Forelimb muscle (tissue), 1 donor: ENCODE results near the gene DNAH3. TPM values are rescaled to one million over a fixed set of nuclear protein-coding genes. Genes with fewer than 3 reads are reported as not detected.
"Not testable (repeated sequence)": the region's sequence is repeated elsewhere in the genome, so short reads cannot be mapped to it uniquely, and the experiment has no call there.

Experiments
- DNase-seq: peaks from one replicate; pipeline ENCODE4 v3.0.0-alpha.2; 2013; ENCODE audit warnings: low read depth
- polyA plus RNA-seq: library from polyadenylated mRNA; unstranded; fragments of 120-200 nt; gene quantifications from one replicate; pipeline ENCODE4 v1.2.1, GENCODE V29; 2013; ENCODE audit not compliant: insufficient read length

The DNAH3 gene
- polyA plus RNA-seq, 1 donor, result 0.42 TPM

DNA sequence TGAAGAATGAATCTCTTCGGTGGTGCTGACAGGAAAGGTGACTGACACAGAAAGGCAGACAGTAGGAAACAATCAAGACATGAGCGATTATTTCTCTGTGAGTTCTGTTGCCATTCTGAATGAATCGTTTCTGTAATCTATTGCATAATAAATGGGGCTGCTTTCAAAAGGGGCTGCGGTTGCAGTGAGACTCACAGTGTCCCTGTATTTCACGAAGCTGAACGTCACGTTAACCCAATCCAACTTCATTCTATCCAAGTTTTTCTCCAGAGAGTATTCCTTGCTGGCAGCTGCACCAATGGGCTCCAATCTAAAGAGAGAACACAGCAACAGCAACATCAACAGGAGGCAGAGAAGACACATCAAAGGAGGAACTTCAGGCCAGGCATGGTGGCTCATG, 75.4 kb downstream of the DNAH3 start:
- DNase-seq, result no peak

DNA sequence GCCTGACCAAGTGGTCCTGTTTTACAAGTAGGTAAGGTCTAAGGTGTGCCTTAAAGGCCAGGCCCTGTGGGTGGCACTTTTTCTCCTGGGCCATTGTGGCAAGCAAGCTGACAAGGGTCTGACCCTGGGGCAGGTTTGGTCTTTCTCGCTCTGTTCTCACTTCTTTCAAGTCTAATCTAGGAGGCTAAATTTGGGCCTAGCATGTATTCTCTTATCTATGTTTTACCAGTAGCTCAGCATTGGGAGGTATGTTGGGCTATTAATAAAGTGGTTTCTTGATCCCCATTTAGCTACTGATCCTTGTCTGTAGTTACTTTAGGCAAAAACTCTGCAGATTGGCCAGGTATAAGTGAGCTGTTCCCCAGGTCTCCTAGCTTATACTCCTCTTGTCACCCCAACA, 77.7 kb downstream of the DNAH3 start:
- DNase-seq, result no peak

DNA sequence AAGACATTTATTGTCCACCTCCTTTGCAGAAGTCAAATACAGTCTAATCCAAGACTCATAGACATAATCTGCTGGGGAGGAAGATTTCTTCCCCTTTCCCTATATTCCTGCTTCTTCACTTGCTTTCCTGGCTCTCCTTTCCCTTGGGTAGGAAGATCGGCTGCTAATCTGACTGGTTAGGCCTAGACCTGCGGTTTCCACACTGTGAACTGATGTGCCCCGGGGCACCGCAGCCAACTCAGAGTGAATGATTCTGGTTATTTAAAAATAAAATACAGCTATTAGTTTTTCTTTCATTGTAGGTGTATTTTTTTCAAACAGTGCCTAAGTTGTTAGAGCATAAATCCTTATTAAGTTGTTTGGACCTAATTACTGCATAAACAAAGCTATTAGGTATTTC, 78.9 kb downstream of the DNAH3 start:
- no peak for DNase-seq

DNA sequence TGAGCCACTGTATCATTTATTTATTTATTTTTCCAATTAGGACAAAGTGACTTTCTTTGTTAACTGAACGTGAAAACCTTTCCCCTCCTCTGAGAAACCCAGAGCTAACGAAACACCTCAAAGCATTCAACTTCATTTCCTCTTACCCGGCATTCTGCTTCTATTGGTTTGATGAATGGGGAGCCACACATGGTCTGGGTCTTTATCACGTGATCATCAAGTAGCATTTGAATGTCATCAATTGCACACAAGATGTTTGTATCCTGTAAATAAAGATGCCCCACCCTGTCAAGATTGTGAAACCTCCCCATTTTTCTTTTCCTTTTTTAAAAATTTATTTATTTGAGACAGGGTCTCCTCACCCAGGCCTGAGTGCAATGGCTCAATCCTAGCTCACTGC, 80.1 kb downstream of the DNAH3 start:
- DNase-seq, result no peak

DNA sequence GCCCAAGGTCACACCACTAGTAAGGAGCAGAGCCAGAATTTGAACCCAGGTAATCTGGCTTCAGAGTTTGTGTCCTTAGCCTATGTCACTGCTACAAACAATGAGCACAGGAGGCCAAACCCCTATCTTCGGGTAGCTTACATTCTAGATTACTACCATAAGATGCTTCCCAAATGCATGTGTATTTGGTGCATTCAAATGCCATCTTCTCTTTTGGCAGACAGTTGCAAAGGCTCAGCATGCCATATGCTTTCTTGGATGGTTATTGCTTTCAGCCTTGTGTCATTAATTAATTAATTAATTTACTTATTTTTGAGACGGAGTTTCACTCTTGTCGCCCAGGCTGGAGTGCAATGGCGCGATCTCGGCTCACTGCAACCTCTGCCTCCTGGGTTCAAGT, 80.7 kb downstream of the DNAH3 start:
- no peak for DNase-seq

DNA sequence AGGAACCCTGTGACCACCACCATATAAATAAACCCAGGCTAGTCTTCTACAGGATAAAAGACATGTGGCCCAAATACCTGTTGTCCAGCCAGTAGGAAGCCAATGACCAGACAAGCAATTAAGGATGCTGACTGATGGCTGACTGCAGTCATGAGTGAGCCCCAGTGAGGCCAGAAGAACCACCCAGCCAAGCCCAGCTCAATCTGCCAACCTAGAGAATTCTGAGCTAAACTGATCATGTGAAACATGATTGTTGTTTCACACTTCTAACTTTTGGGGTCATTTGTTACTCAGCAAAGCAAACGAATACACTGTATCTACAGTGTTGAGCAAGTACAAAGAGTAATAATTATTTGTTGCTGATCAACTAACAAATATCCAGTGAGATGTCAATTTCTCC, 86.4 kb downstream of the DNAH3 start:
- DNase-seq, result no peak

DNA sequence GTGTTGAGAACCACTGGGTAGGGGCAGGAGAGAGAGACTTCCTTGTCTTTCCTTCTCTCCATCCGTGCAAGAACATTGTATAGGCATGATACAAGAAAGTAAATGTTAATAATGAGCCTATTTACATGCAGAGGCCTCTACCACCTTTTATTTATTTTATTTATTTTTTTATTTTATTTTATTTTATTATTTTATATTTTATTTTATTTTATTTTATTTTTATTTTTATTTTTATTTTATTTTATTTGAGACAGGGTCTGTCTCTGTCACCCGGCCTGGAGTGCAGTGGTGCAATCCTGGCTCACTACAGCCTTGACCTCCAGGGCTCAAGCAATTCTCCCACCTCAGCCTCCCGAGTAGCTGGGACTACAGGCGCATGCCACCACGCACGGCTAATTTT, 87.3 kb downstream of the DNAH3 start:
- DNase-seq, result not testable (repeated sequence)

DNA sequence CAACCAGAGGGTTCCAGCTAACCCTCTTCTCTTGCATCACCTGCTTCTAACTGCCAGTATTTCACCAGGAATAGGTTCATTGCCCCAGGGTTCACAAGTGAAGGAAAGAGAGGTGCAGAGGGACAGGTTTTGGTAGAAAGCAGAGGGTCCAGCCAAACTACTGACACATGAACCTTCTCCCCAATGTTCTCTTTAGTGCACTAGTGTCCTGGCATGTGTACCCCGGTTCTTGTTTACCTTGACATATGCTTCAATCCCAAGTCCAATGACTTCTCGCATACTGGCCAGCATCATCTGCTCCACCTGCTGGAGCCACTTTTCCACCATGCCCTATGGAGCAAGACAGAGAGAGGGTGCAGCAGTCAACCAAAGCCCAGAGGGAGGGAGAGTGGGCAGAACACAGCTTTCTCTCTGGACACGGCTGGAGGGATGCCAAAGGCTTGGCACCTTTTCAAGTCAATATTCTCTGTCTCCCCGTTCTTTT, 90.6 kb downstream of the DNAH3 start:
- no peak for DNase-seq

DNA sequence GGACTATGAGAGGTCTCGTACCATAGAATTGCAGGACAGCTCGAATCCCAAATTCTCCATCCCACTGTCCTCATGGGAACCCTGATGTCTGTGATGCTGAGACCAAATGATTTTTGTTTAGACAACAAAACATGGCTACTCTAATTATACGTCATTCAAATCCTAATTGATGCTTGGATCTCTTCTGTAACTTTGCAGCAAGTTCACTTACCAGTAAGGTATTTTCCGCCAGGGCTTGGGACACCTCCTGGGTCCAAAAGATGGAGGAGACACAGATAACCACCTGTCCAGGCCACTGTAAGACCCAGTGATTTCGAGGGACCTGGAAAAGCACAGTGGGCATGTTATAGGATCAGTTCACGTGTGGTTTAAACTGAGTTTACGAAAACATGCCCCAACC, 92.8 kb downstream of the DNAH3 start:
- no peak for DNase-seq

DNA sequence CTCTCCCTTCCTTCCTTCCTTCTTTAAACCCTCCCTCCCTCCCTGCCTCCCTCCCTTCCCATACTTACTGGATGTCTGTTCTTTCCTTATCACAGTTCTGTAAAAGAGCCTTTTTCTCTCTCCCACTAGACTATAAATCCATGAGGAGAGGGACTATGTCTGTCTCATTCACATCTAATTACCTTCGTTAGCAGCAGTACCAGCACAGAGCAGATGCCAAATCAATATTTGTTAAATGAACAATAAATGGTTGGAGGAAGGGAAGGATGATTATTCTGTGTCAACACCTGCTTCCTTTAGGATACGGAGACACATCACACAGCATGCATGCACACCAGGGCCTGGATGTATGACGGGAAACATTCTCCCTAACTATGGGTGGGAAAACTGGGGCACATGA, 94.2 kb downstream of the DNAH3 start:
- no peak for DNase-seq

DNA sequence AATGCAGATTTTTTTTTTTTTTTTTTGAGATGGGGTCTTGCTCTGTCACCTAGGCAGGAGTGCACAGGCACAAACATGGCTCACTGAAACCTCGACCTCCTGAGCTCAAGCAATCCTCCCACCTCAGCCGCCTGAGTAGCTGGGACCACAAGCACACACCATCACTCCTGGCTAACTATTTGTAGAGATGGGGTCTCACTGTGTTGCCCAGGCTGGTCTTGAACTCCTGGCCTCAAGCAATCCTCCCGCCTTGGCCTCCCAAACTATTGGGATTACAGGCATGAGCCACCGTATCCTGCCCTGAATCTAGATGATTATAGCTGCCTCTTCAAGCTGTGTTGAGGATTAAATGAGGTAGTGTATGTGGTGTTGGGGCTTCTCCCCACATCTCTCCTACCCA, 94.9 kb downstream of the DNAH3 start:
- not testable (repeated sequence) for DNase-seq

DNA sequence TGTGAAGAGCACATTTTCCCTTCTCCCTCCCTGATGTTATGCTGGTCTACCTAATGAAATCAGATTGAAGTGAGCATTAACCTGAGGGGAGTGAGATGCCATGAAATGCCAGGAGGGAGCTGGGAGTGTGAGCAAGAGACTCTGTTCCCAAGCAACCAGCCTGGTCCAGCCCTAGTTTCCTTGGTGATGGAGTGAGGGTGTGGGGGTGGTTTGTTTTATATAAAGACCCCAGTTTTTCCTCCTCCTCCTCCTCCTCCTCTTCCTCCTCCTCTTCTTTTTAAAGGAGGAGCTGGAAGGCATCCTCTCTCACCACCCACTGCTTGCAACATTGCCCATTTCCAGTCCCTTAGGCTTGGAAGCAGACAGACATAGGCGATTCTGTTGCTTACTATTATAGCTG, 97.1 kb downstream of the DNAH3 start:
- no peak for DNase-seq

DNA sequence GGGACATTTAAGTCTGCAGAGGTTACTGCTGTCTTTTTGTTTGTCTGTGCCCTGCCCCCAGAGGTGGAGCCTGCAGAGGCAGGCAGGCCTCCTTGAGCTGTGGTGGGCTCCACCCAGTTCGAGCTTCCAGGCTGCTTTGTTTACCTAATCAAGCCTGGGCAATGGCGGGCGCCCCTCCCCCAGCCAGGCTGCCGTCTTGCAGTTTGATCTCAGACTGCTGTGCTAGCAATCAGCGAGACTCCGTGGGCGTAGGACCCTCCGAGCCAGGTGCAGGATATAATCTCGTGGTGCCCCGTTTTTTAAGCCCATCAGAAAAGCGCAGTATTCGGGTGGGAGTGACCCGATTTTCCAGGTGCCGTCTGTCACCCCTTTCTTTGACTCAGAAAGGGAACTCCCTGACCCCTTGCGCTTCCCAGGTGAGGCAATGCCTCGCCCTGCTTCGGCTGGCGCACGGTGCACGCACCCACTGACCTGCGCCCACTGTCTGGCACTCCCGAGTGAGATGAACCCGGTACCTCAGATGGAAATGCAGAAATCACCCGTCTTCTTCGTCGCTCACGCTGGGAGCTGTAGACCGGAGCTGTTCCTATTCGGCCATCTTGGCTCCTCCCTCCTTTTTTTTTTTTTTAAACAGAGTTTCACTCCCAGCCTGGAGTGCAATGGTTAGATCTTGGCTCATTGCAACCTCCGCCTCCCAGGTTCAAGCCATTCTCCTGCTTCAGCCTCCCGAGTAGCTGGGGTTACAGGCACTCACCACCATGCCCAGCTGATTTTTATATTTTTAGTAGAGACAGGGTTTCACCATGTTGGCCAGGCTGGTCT, 102.3 kb downstream of the DNAH3 start:
- not testable (repeated sequence) for DNase-seq

DNA sequence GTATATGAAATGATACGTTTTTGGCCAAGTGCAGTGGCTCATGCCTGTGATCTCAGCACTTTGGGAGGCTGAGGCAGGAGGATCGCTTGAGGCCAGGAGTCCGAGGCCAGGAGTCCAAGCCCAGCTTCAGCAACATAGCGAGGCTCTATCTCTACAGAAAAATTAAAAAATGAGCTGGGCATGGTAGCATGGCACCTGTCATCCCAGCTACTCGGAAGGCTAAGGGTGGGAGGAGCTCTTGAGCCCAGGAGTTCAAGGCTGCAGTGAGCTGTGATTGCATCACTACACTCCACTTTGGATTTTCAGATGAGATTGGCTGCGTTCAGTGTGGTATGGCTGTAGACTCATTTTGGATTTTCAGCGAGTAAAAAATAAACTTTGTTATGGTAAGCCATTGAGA, 112.4 kb downstream of the DNAH3 start:
- no peak for DNase-seq

DNA sequence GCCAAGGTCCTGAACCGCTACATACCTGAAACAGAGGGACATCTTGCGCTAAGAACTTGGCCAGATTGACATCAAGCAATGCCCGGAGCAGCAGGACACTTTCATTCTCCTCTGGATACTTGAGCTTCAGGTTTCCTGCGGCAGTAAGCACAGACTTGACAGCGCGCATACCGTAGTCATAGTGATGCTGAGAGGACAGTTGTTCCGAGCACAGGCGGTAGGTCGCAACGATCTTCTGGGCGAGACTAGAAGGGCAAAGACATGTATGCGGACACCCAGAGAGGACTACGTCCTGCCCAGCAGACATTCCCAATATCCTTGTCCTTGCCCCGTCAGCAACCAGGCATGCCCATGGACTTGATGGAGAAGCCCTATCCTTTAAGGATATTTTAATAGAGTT, 112.9 kb downstream of the DNAH3 start:
- no peak for DNase-seq

DNA sequence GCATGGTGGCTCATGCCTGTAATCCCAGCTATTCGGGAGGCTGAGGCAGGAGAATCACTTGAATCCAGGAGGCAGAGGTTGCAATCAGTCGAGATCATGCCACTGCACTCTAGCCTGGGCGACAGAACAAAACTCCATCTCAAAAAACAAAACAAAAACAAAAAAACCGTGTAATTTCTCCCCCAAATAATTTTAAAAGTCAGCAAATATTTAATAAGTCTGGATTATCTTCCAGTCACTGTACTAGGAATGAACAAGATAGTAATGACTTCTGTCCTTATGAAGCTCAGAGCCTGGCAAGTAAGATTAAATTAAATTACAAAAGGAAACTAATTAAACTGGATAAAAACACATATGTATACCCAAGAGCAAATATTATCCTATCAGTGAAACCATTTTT, 113.5 kb downstream of the DNAH3 start:
- no peak for DNase-seq

DNA sequence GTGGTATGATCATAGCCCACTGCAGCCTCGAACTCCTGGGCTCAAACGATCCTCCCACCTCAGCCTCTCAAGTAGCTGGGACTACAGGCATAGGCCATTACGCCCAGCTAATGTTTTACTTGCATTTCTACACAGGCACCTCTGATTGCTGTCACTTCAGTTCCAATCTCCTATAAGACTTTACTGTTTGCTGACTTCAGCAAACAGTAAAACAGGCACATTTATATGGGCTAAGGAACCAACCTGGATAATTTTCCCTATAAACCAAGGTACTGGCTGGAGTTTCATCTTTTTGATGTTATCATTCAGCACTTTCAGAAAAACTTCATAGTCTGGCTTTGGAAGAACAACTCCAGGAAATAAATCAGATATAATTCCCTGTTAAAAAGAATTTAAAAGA, 114.2 kb downstream of the DNAH3 start:
- DNase-seq, result no peak

DNA sequence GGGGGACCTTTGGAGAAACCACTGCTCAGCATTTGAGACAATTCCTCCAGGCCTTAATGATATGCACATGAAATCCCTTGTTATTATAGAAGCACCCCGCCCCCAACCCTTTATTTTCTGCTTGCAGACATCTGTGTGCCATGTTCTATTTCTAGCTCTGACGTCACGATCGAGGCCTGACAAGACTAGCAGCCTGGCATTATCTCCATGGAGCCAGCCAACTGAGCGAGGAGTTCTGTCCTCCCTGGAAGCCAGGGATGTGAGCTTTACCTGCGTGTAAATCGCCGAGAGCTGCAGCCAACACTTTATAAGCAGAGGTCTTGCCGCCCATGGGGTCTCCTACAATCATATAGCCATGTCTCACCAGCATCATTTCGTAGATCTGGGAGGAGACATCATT, 116.9 kb downstream of the DNAH3 start:
- DNase-seq, result no peak

DNA sequence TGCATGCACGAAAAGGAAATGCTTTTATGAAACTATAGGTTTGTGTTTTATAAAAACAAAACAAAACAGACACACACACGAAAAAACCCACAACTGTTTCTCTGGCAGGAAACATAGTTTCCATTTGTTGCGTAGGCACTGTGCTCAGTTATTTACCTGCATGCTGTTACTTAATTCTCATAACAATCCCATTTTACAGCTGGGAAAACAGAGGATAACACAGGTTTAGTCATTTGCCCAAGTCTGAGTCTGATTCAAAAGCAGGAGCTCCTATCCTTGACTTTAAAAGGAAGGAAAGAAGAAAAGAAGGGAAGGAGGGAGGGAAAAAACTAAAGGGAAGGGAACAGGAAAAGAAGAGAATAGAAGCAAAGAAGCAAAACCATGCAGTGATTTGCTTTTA, 117.4 kb downstream of the DNAH3 start:
- no peak for DNase-seq

DNA sequence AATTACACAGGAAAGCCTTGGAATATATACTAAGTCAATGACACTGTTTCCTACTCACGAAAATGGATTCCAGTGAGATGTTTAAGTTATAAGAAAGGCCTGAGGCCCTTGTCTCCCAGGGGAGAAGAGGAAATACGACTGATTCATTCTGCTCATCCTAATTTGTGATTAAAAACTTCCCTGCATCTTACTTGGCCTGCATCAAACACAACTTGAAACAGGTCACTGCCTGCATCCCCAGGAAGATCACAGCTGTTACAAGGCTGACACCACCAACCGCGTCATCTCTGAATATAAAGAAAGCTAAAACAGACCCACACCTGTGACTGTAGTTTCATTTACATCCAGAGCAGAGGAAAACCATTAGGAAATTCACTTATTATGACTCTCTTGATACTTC, 121.9 kb downstream of the DNAH3 start:
- DNase-seq, result no peak

DNA sequence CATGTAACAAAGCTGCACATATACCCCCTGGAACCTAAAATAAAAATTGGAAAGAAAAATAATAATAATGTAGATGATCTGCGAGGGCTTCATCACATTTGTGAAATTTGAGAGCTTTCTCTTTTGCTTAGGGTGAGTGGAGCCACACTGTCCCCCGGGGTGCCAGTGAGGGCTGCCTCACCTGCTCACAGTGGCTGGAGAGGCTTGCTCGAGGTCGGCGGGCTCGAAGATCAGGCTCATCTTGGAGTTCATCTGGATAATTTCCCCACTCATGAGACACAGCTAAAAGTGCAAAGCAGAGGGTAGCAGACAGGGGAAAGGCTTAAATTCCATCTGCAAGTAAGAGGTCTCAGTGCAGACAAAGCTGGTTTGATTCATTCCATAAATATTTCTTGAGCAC, 123.8 kb downstream of the DNAH3 start:
- no peak for DNase-seq

DNA sequence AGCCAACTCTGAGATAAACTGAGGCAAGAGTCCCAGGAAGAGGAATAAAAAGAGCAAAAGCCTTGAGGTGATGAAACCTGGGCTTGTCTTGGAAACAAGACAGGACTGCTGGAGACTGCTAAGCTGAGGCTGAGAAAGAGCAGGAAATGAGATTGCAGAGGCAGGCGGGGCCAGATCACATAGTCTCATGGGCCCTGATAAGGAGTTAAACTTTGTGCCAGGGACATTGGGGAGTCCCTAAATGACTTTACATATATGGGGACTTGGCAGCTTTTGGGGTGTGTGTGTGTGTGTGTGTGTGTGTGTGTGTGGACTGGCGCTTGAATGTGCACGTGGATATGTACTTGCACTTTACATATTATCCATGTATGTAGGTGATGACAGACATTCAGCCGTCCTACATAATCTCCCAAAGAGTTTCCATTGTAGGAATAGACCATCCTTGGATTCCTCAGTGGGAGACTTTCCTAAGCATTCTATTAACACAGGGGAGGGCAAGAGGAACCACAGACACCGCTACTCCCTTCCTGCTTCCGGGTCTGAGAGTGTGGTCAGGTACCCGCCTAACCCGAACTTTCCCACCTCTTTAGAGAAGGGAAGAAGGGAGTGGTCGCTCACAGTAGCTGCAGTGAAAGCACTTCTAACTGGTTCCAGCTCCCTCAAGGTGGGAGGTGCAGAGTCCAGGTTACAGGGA, 127.0 kb downstream of the DNAH3 start:
- DNase-seq, result no peak

DNA sequence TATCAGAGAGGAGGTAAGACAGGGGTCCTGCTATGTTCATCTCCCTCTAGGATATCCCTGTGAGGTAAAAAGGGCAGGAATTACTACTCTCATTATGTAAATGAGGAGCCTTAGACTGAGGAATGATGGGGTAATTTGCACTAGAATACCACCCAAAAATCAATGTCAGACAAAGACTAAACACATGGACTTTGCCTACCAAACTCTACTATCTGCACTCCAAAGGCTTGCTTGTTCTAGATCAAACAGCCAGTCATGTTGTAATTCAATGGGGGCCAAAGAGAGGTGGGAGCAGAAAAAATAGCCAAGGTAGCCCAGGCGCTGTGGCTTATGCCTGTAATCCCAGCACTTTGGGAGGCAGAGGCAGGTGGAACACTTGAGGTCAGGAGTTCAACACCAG, 129.3 kb downstream of the DNAH3 start:
- DNase-seq, result no peak
